G401.6 (cell line): ENCODE measurements around the gene PIP5K1B.
"Not testable (repeated sequence)": the region's sequence is repeated elsewhere in the genome, so short reads cannot be mapped to it uniquely, and the experiment has no call there.

Experiments used
- FAIRE-seq: peaks from 2 replicates; lab custom pipeline; 2012; peaks lifted over from hg19 to GRCh38; lab: Jason Lieb, UNC

PIP5K1B gene

DNA sequence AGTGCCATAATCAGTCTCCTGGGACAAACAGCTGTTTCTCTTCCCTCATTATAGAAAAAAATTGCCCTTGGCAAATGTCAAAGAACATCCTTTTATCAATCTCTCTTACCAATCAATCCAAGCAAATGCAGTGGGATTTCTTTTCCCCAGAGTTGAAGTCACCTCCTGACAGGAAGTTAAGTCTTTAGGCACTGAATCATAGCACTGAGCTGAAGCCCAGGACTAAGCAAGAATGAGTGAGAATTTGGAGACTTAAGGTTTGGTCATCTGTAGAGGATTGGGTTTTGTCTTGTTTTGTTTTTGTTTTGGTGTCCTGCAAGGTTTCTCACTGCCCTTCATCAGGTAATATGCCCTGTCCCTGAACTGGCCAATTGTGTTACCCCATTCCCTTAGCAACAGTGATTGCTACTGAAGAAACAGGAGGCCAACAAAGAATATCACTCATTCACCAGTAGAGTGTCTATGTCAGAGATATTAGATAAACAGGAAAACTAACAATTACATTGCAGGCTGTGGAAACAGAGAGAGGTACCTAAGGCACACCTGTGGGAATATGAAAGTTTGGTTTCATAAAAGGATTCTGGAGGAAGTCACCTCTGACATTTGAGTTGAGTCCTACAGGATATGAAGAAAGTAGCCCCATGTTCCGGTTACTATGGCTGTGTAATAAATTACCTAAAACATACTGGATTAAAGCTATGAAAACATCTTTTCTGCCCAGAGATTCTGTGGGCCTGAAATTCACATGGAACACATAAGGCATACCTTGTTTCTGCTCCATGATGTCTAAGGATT lies 326.0 kb downstream of the PIP5K1B start:
- FAIRE-seq, result no peak

DNA sequence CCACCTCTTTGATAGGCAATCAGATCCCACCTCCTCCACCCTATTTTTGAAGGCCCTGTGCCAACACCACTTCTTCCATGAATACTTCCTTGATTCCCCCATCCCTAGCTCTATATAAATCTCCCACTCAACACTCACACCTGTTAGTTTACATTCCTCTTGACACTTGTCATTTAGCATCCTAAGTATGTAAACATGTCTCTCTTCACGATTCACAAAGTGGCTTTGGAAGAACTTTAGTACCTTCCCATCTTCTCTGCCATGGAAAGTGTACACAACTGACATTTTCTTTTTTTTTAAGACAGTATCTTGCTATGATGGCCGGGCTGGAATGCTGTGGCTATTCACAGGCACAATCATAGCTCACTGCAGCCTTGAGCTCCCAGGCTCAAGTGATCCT lies 329.0 kb downstream of the PIP5K1B start:
- no peak for FAIRE-seq

DNA sequence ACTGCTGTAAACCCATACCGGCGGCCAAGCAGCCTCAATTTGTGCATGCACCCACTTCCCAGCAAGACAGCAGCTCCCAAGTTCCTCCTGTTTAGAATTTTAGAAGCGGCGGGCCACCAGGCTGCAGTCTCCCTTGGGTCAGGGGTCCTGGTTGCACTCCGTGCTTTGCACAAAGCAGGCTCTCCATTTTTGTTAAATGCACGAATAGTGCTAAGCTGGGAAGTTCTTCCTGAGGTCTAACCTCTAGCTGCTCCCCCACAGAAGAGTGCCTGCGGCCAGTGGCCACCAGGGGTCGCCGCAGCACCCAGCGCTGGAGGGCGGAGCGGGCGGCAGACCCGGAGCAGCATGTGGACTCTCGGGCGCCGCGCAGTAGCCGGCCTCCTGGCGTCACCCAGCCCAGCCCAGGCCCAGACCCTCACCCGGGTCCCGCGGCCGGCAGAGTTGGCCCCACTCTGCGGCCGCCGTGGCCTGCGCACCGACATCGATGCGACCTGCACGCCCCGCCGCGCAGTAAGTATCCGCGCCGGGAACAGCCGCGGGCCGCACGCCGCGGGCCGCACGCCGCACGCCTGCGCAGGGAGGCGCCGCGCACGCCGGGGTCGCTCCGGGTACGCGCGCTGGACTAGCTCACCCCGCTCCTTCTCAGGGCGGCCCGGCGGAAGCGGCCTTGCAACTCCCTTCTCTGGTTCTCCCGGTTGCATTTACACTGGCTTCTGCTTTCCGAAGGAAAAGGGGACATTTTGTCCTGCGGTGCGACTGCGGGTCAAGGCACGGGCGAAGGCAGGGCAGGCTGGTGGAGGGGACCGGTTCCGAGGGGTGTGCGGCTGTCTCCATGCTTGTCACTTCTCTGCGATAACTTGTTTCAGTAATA lies 330.6 kb downstream of the PIP5K1B start, which contains the start of gene FXN:
FXN (plus strand) TSS at position 315 of the 871 bp plus-strand sequence; CDS start at position 346, 31 bp downstream.
- FAIRE-seq, result no peak

DNA sequence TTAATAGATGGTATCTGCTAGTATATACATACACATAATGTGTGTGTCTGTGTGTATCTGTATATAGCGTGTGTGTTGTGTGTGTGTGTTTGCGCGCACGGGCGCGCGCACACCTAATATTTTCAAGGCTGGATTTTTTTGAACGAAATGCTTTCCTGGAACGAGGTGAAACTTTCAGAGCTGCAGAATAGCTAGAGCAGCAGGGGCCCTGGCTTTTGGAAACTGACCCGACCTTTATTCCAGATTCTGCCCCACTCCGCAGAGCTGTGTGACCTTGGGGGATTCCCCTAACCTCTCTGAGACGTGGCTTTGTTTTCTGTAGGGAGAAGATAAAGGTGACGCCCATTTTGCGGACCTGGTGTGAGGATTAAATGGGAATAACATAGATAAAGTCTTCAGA lies 331.3 kb downstream of the PIP5K1B start:
- FAIRE-seq, result no peak

DNA sequence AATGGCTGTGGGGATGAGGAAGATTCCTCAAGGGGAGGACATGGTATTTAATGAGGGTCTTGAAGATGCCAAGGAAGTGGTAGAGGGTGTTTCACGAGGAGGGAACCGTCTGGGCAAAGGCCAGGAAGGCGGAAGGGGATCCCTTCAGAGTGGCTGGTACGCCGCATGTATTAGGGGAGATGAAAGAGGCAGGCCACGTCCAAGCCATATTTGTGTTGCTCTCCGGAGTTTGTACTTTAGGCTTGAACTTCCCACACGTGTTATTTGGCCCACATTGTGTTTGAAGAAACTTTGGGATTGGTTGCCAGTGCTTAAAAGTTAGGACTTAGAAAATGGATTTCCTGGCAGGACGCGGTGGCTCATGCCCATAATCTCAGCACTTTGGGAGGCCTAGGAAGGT lies 331.8 kb downstream of the PIP5K1B start:
- no peak for FAIRE-seq

DNA sequence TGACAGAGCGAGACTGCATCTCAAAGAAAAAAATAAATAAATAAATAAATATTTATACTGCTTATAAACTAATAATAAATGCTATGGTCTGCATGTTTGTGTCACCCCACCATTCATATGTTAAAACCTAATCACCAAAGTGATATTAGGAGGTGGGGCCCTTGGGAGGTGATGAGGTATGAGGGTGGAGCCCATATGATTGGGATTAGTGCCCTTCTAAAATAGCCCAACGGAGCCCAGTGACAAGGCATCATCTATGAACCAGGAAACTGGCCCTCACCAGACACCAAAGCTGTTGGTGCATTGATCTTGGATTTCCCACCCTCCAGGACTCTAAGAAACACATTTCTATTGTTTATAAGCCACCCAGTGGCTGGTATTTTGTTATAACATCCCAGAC lies 335.6 kb downstream of the PIP5K1B start:
- no peak for FAIRE-seq

DNA sequence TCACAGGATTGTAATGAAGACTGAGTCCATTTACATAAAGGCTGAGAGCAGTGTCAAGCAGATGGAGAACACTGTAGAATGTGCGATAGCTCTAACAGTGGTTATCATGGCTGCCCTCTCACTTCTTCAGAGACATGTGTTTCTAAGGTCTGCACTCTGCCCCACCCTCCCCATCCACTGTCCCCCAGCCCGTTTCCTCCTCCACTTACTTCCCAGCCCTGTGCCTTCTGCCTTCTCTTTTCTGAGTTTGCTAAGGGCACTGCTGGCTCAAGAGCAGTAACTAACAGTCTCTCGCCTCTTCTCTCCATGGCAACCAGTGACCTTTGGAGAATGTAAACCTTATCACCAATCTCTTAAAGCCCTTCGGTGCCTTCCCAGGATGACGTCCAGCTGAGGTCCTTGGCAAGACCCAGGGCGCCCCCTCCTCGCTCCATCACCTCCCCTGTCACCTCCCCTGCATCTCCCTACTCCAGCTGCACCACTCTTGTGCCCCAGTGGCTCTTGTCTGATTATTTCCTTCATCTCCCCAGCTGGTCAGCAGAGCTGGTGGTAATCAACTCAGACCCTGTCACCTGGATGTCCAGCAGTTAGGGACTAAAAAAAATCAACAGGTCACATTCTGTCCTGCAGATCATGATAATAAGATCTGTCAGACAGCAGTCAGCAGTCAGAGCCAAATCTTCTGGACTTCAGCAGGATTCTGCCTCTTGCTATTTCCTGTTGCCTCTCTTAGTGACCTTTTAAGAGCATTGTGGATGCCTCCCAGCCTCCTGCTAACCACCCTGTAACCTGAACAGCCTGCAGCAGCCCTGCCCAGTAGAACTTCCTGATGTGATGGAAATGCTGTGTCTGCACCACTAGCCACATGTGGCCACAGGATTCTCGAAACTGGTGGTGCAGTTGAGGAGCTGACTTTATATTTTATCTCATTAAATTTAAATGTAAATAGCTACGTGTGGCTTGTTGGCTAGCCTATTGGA lies 339.5 kb downstream of the PIP5K1B start:
- no peak for FAIRE-seq

DNA sequence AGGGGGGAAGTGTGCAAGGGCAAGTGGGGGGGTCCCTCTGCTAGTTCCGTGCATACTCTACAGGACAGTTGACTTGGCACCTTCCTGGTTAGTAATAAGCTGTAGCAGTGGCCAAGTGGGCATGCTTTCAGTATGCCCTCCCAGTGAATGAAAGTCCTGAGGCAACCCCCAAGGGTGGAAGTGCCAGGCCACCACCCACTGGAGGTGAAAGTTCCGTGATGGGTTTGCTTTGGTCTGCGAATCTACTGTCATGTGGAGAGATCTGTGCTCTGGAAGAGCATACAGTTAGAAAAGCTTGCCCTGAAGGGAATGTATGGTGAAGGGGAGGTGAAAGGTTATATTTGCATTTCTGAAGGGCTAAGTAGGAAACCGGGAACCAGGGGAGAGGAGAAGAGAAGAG lies 340.8 kb downstream of the PIP5K1B start:
- FAIRE-seq, result no peak

DNA sequence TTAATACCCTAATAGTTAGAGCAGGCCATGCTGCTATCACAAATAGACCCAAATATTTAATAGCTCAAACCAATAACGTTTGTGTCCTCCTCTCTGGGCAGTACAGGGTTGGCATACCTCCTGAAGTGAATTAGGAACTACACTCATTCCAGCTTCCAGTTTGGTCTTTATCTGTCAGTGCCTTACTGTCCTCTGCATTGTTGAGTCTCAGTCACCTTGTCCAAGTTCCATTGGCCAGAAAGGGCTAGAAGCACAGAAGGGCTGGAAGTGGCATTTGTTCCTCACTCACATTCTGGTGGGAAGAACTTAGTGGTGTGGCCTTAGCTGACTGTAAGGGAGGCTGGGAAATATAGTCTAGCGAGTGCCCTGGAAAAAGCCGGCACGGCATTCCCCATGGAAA lies 341.7 kb downstream of the PIP5K1B start:
- no peak for FAIRE-seq

DNA sequence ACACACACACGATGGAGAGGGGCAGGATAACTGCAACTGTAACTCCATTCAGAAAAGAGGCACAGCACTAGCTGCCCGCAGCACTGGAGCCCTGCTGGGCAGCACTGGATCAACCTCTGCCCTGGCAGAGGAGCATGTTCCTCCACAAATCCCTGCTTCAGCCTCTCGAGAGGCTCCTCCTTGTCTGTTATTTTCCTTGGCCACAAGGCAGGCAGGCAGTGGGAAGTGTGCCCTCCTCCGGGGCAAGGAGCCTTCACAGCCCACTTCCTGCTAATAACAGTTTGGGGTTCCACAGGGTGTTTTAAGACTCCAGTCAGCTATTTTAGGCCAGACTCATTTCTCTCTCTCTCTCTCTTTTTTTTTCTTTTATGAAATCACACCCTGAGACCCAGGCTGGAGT lies 342.3 kb downstream of the PIP5K1B start:
- no peak for FAIRE-seq

DNA sequence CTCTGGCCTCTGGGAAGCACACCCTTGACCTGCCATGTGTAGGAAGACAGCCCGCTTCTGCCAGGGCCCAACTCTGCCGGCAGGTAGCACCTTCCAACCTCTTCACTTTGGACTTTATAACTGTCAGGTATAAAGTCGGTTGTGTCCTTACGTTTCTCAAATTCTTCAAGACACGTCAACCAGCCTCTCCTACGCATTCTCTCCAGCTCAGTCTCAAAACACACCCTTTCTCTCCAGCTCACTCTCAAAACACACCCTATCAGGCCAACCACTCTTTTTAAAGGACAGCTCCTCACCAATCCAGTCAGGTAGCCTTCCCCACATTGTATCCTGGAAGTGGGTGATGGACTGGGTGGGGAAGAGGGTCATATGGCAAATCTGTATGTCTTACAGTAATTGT lies 344.1 kb downstream of the PIP5K1B start:
- no peak for FAIRE-seq

DNA sequence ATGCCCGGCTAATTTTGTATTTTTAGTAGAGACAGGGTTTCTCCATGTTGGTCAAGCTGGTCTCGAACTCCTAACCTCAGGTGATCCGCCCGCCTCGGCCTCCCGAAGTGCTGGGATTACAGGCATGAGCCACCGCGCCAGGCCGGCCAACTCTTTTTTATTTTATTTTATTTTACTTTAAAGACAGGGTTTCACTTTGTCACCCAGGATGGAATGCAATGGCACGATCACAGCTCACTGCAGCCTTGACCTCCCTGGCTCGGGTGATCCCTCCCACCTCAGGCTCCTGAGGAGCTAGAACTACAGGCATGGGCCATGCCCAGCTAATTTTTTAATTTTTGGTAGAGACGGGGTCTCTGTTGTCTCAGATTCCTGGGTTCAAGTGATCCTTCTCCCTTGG lies 345.9 kb downstream of the PIP5K1B start:
- not testable (repeated sequence) for FAIRE-seq

DNA sequence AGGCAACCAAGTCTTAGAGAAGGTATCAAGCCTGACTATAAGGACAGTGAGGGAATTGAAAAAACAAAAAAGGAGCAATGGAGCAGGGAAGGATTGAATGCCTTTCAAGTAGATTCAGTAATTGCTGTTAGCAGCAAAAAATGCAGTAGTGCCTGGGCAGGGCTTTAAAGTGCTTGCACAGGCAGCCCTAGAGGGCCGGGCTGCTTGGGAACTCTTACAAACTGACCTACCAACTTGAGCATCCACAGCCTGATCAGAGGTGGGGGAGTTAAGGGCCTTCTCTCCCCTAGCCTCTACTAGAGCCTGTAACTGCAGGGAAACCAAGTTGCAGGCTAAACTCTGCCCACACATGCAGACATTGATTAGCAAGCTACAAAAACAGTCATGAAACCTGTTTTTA lies 349.9 kb downstream of the PIP5K1B start:
- no peak for FAIRE-seq

DNA sequence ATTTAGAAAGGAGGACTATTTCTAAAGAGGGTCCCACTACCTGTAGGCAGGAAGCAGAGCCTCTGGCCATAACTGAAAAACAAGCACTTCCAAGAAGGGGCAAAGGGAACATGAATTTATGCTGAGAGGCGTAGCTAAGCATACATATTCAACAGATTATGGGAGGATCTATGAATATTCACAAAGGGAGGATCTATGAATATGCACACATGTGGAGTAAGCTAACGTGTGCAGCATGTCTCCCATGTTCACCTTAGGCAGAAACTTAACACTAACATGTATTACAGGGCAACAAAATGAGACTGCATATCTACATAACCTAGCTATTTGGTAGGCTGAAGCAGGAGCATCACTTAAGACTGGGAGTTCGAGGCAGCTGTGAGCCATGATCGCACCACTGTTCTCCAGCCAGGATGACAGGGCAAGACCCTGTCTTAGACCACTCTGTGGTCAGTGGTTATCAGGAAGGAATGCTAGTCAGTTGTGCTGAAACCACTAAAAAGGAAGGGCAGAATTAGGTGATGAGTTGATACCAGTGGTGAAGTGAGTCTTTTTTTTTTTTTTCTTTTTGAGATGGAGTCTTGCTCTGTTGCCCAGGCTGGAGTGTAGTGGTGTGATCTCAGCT lies 351.3 kb downstream of the PIP5K1B start:
- no peak for FAIRE-seq

DNA sequence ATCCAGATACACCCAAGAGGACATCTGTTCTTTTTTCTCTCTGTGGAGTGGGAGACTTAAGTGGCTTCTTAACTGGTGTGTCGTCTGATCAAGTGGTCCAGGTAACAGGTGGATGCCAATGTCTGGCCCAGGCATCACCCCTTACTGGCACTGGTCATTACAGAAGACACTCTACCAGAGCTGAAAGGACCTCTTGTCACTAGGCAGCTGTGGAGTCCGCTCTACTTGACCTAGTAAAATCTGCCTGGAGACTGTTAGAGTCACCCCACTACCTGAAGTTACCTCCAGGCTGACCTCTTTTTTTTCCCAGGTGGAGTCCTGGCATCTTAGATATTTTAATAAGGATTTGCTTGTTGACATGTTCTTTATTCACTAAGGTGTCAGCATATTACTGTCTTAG lies 353.1 kb downstream of the PIP5K1B start:
- FAIRE-seq, result no peak
